Karpas-422 (cell line): Measurements from ENCODE around the gene KIF22. TPM values are rescaled to one million over a fixed set of nuclear protein-coding genes. Genes with fewer than 3 reads are reported as not detected.
"Not testable (repeated sequence)": the region's sequence is repeated elsewhere in the genome, so short reads cannot be mapped to it uniquely, and the experiment has no call there.

Experiments
- DNase-seq: peaks from one replicate; pipeline ENCODE4 v3.0.0-alpha.2; 2015
- H2AFZ ChIP-seq: fragments of 200-600 bp; sonication (generic); 2 replicates; pipeline ENCODE4 v1.6.1; 2014; ENCODE audit warnings: antibody characterized with exemption, low read length, mixed read lengths
- H3K27ac ChIP-seq: fragments of 200-600 bp; sonication (generic); 2 replicates; pipeline ENCODE4 v1.5.1; 2014; ENCODE audit warnings: mild to moderate bottlenecking, low read length, moderate library complexity
- H3K27me3 ChIP-seq: fragments of 200-600 bp; sonication (generic); 2 replicates; pipeline ENCODE4 v1.6.1; 2014; ENCODE audit warnings: low read length, mixed read lengths
- H3K36me3 ChIP-seq: fragments of 200-600 bp; sonication (generic); 2 replicates; pipeline ENCODE4 v1.6.1; 2014; ENCODE audit warnings: low read length, mixed read lengths; ENCODE audit not compliant: insufficient read depth
- H3K4me1 ChIP-seq: fragments of 200-600 bp; sonication (generic); 2 replicates; pipeline ENCODE4 v1.6.1; 2014; ENCODE audit warnings: mild to moderate bottlenecking, low read length, mixed read lengths
- H3K4me2 ChIP-seq: fragments of 200-600 bp; sonication (generic); 2 replicates; pipeline ENCODE4 v1.6.1; 2014; ENCODE audit warnings: low read length, low read depth, mild to moderate bottlenecking; ENCODE audit not compliant: poor library complexity, severe bottlenecking
- H3K4me3 ChIP-seq: fragments of 200-600 bp; sonication (generic); 2 replicates; pipeline ENCODE4 v1.5.1; 2014; ENCODE audit warnings: mild to moderate bottlenecking, antibody characterized with exemption, low read length, mixed read lengths
- H3K79me2 ChIP-seq: fragments of 200-600 bp; sonication (generic); 2 replicates; pipeline ENCODE4 v1.6.1; 2014; ENCODE audit warnings: mild to moderate bottlenecking, low read length, mixed read lengths
- H3K9ac ChIP-seq: fragments of 200-600 bp; sonication (generic); 2 replicates; pipeline ENCODE4 v1.6.0; 2014; ENCODE audit warnings: low read length
- H3K9me2 ChIP-seq: fragments of 200-600 bp; sonication (generic), shearing (Covaris generic); replicated peaks from 2 replicates; pipeline ENCODE4 v1.6.0; 2014; ENCODE audit warnings: mild to moderate bottlenecking, low read length, moderate library complexity; ENCODE audit not compliant: insufficient read depth
- H3K9me3 ChIP-seq: fragments of 300-700, 200-600 bp; sonication (generic); 2 replicates; pipeline ENCODE4 v1.6.1; 2014; ENCODE audit warnings: low read length, mixed read lengths
- H4K20me1 ChIP-seq: fragments of 200-600 bp; sonication (generic); 2 replicates; pipeline ENCODE4 v1.6.1; 2014; ENCODE audit warnings: mild to moderate bottlenecking, antibody characterized with exemption, low read length, low read depth; ENCODE audit not compliant: insufficient read depth
- total RNA-seq: library from RNA; depleted of rRNA; stranded (reverse); fragments of >200 nt; shearing (Covaris generic); gene quantifications from 2 replicates; pipeline ENCODE4 v1.2.3, GENCODE V29; 2014; ENCODE audit warnings: low replicate concordance

The KIF22 gene
- total RNA-seq, 1 experiment from 2014 or later = 75.4 TPM

DNA sequence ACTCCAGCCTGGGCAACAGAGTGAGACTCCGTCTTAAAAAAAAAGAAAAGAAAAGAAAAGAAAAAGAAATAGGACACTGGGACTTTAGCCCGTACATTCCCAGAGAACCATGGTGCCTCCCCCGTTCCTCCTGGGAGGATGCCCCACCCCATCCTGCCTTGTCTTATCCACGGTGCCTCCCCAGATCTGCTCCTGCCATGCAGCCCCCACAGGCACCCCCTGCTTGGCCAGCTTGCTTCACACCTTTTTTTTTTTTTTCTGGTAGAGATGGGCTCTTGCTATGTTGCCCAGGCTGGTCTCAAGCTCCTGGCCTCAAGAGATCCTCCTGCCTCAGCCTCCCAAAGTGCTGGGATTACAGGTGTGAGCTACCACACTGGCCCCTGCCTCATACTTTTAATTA is 44.0 kb upstream of the KIF22 start:
- H3K9me2 ChIP-seq, H3K9me3 ChIP-seq, H3K4me2 ChIP-seq, DNase-seq, H4K20me1 ChIP-seq, H2AFZ ChIP-seq, H3K79me2 ChIP-seq, H3K27me3 ChIP-seq, H3K9ac ChIP-seq, H3K36me3 ChIP-seq, H3K4me1 ChIP-seq, H3K27ac ChIP-seq, H3K4me3 ChIP-seq: not testable (repeated sequence)

DNA sequence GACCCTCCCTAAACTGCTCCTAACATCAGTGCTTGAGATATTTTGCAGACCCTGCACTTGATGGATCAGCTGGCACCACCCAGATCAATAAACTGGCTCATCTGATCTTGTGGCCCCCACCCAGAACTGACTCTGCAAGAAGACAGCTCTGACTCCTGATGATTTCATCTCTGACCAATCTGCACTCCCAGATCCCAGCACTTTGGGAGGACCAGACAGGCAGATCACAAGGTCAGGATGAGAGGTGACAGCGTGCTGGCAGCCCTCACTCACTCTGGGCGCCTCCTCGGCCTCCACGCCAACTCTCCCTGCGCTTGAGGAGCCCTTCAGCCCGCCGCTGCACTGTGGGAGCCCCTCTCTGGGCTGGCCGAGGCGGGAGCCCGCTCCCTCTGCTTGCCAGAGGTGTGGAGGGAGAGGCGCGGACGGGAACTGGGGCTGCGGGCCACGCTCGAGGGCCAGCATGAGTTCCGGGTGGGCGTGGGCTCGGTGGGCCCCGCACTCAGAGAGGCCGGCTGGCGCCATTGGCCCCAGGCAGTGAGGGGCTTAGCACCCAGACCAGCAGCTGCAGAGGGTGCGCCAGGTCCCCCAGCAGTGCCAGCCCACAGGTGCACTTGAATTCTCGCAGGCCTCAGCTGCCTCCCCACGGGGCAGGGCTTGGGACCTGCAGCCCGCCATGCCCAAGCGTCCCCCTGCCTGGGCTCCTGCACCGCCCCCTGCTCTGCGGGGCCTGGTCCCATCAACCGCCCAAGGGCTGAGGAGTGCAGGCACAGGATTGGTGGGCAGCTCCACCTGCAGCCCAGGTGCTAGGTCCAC is 42.4 kb upstream of the KIF22 start:
- no peaks in the 10 kb centered on the region for H3K9me2 ChIP-seq
- no peak overlapping the region for H3K27ac ChIP-seq

DNA sequence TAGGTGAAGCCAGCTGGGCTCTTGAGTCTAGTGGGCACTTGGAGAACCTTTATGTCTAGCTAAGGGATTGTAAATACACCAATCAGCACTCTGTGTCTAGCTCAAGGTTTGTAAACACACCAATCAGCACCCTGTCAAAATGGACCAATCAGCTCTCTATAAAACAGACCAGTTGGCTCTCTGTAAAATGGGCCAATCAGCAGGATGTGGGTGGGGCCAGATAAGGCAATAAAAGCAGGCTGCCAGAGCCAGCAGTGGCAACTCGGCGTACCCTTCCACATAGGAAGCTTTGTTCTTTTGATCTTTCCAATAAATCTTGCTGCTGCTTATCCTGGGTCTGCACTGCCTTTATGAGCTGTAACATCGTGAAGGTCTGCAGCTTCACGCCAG is 41.8 kb upstream of the KIF22 start:
- not testable (repeated sequence) for H4K20me1 ChIP-seq, H3K79me2 ChIP-seq, H3K36me3 ChIP-seq, H3K9me2 ChIP-seq, H2AFZ ChIP-seq, H3K27me3 ChIP-seq, DNase-seq, H3K4me3 ChIP-seq, H3K27ac ChIP-seq, H3K9ac ChIP-seq, H3K9me3 ChIP-seq, H3K4me1 ChIP-seq, H3K4me2 ChIP-seq

More for the DNA sequence above, 42.4 kb upstream of the KIF22 start:
- Histone ChIP-seq H3K79me2 (no peaks in the 10 kb centered on the region), H3K4me1 (peaks cover 6% of the 10 kb centered on the region), H2AFZ (no peak overlapping the region), H3K36me3 (no peaks in the 10 kb centered on the region), H3K4me2 (no peak overlapping the region), H3K9me3 (no peaks in the 10 kb centered on the region), H3K4me3 (no peak overlapping the region), H3K27me3 (no peaks in the 10 kb centered on the region), H4K20me1 (no peaks in the 10 kb centered on the region), H3K9ac (no peak overlapping the region)
- no peak for DNase-seq

GRCh38 chr16:29753516-29753915 is 37.0 kb upstream of the KIF22 start:
- no peak overlapping the region for H3K27ac ChIP-seq
- H3K27me3 ChIP-seq = no peaks in the 10 kb centered on the region
- H2AFZ ChIP-seq = no peak overlapping the region
- H3K4me1 ChIP-seq = peaks cover 2% of the 10 kb centered on the region; the same call in 1 of the 2 replicates
- H3K4me2 ChIP-seq = no peak overlapping the region
- no peaks in the 10 kb centered on the region for H3K9me2 ChIP-seq
- H3K9ac ChIP-seq = no peak overlapping the region
- no peaks in the 10 kb centered on the region for H3K36me3 ChIP-seq
- H3K4me3 ChIP-seq = no peak overlapping the region
- H4K20me1 ChIP-seq = no peaks in the 10 kb centered on the region
- no peaks in the 10 kb centered on the region for H3K79me2 ChIP-seq
- no peaks in the 10 kb centered on the region for H3K9me3 ChIP-seq
- DNase-seq = no peak

GRCh38 chr16:29756654-29757053 is 33.9 kb upstream of the KIF22 start:
- H3K9ac ChIP-seq = no peak overlapping the region
- no peaks in the 10 kb centered on the region for H3K79me2 ChIP-seq
- no peaks in the 10 kb centered on the region for H3K9me3 ChIP-seq
- H3K9me2 ChIP-seq = no peaks in the 10 kb centered on the region
- H3K4me1 ChIP-seq = peaks cover 2% of the 10 kb centered on the region; the same call in 1 of the 2 replicates
- H3K36me3 ChIP-seq = no peaks in the 10 kb centered on the region
- no peaks in the 10 kb centered on the region for H4K20me1 ChIP-seq
- DNase-seq = no peak
- no peak overlapping the region for H3K27ac ChIP-seq
- no peak overlapping the region for H3K4me3 ChIP-seq
- H3K4me2 ChIP-seq = no peak overlapping the region
- no peaks in the 10 kb centered on the region for H3K27me3 ChIP-seq
- no peak overlapping the region for H2AFZ ChIP-seq

- not testable (repeated sequence) for H3K4me2 ChIP-seq, H3K9ac ChIP-seq, H2AFZ ChIP-seq, H3K9me2 ChIP-seq, H3K4me3 ChIP-seq, H3K36me3 ChIP-seq, H3K79me2 ChIP-seq, DNase-seq, H3K4me1 ChIP-seq, H3K9me3 ChIP-seq, H3K27me3 ChIP-seq, H4K20me1 ChIP-seq, H3K27ac ChIP-seq
Observed at GRCh38 chr16:29757086-29757485, 33.5 kb upstream of the KIF22 start.

DNA sequence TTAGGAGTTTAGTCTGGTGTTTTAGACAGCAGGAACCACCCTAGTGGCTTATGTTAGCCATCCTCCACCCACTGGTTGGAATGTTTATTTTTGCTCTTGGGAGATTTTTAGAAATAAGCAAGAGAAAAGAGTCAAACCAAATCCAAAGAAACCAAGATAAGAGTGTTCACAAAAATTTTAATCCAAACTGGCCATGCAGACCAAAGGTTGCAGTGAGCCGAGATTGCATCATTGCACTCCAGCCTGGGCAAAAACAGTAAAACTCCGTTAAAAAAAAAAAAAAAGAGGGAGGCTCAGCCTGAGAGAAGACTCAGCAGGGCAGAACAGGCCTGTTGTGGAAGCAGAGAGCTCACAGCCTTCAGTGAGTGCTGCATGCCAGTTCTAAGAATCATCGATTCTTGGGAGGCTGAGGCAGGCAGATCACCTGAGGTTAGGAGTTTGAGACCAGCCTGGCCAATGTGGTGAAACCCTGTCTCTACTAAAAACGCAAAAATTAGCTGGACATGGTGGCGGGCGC is 32.5 kb upstream of the KIF22 start:
- Histone ChIP-seq H3K27me3 (no peaks in the 10 kb centered on the region), H4K20me1 (no peaks in the 10 kb centered on the region), H3K4me2 (no peak overlapping the region), H2AFZ (no peak overlapping the region), H3K4me1 (peaks cover 2% of the 10 kb centered on the region; the same call in 1 of the 2 replicates), H3K9me3 (no peaks in the 10 kb centered on the region), H3K4me3 (no peak overlapping the region), H3K36me3 (no peaks in the 10 kb centered on the region), H3K9me2 (no peaks in the 10 kb centered on the region), H3K9ac (no peak overlapping the region), H3K27ac (no peak overlapping the region), H3K79me2 (no peaks in the 10 kb centered on the region)
- no peak for DNase-seq

DNA sequence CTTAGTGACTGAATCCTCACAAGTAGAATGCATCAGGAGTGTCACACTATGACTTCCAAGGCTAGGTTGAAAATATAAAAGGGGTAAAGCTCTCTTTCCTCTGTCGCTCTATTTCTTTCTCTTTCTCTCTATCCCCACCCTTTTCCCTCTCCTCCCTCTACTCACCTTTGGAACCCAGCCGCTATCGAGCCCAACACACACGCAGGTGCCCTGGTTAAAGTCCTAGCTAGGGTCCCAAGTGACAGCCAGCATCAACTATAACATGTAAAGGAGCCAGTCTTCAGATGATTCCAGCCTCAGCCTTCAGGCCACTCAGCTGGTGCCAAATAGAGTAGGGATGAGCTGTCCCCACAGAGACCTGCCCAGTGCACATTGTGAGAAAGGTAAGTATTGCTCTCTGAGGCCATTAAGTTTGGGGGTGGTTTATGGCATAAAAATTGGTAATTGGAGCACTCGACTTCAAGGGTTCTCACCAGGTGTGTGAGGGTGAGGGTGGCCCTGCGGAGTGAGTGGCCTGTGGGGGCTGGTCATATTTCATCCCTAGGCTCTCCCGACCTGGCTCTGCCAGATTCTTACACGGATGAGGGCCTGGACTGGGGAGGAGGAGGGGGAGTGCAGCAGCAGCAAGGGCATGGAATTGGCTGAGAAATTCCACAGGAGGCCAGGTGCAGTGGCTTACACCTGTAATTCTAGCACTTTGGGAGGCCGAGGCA is 29.8 kb upstream of the KIF22 start:
- H3K4me2 ChIP-seq = no peak overlapping the region
- H3K4me3 ChIP-seq = no peak overlapping the region
- H3K9me2 ChIP-seq = no peaks in the 10 kb centered on the region
- no peak overlapping the region for H2AFZ ChIP-seq
- no peaks in the 10 kb centered on the region for H3K9me3 ChIP-seq
- H4K20me1 ChIP-seq = no peaks in the 10 kb centered on the region
- no peak overlapping the region for H3K9ac ChIP-seq
- no peak overlapping the region for H3K27ac ChIP-seq
- no peaks in the 10 kb centered on the region for H3K36me3 ChIP-seq
- no peaks in the 10 kb centered on the region for H3K4me1 ChIP-seq
- H3K27me3 ChIP-seq = no peaks in the 10 kb centered on the region
- no peak for DNase-seq
- H3K79me2 ChIP-seq = no peaks in the 10 kb centered on the region
